Fibroblast of villous mesenchyme (primary cell): ENCODE results near the gene SLC52A3. TPM values are rescaled to one million over a fixed set of nuclear protein-coding genes. Genes with fewer than 3 reads are reported as not detected.
"Not testable (repeated sequence)": the region's sequence is repeated elsewhere in the genome, so short reads cannot be mapped to it uniquely, and the experiment has no call there.

Experiments used
- DNase-seq: peaks from one replicate; pipeline ENCODE4 v3.0.0-alpha.2; 2010; ENCODE audit warnings: low read depth
- H3K4me3 ChIP-seq: 2 replicates; pipeline ENCODE4 v1.5.1; 2011; ENCODE audit warnings: low read depth, mild to moderate bottlenecking, low read length
- total RNA-seq: library from RNA; depleted of rRNA; stranded (reverse); fragments of >200 nt; gene quantifications from 2 replicates; pipeline ENCODE4 v1.2.3, GENCODE V29; 2012
- TF ChIP-seq, protein P1 (sequence below): IDR thresholded peaks from 2 replicates; pipeline ENCODE4 v1.5.1; 2012; ENCODE audit warnings: low read depth, mild to moderate bottlenecking, low read length; ENCODE audit not compliant: insufficient read depth

The SLC52A3 gene
- not detected in 2 replicates for total RNA-seq

GRCh38 chr20:768426-768978 lies at the start of gene SLC52A3:
Gene SLC52A3 (minus strand): TSS chr20:768500. CDS start chr20:765774, 2,726 bp downstream.
- no peak within 1 kb of the TSS for H3K4me3 ChIP-seq
- TF ChIP-seq, protein P1, sequence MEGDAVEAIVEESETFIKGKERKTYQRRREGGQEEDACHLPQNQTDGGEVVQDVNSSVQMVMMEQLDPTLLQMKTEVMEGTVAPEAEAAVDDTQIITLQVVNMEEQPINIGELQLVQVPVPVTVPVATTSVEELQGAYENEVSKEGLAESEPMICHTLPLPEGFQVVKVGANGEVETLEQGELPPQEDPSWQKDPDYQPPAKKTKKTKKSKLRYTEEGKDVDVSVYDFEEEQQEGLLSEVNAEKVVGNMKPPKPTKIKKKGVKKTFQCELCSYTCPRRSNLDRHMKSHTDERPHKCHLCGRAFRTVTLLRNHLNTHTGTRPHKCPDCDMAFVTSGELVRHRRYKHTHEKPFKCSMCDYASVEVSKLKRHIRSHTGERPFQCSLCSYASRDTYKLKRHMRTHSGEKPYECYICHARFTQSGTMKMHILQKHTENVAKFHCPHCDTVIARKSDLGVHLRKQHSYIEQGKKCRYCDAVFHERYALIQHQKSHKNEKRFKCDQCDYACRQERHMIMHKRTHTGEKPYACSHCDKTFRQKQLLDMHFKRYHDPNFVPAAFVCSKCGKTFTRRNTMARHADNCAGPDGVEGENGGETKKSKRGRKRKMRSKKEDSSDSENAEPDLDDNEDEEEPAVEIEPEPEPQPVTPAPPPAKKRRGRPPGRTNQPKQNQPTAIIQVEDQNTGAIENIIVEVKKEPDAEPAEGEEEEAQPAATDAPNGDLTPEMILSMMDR: peak; percentile 22
- DNase-seq: no peak

DNA sequence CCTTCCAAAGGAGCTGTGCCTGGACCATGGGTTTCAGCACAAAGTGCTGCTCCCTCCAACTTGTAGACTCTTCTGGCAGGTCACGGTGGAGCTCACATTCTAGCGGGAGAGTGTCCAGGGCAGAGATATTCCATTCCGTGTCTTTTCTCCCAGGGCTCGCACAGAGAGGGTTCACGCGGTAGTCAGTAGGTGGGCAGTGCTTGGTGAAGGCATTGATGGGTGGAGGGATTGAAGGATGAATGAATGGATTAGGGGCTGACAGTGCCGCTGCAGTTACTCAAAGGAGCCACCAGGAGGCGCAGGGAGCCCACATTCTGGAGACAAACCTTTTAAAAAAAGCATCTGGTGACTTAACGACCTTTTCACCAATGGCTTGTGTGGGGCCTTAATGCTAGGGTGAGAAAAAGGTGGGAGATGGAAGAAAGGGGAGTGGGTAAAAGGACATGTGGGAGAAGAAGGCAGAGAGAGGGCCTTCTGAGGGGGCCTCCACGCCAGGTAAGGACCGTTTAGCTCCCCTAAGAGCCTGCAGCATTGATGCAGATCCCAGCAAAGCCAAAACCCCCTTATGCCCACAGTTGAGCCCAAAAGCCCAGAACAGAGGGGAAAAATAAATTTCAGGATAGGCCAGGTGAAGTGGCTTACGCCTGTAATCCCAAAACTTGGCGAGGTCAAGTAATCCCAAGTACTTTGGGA lies 47.8 kb upstream of the SLC52A3 start:
- peak; percentile 55 for DNase-seq
- H3K4me3 ChIP-seq: no peak overlapping the region
- TF ChIP-seq, protein P1: peak; percentile 99

DNA sequence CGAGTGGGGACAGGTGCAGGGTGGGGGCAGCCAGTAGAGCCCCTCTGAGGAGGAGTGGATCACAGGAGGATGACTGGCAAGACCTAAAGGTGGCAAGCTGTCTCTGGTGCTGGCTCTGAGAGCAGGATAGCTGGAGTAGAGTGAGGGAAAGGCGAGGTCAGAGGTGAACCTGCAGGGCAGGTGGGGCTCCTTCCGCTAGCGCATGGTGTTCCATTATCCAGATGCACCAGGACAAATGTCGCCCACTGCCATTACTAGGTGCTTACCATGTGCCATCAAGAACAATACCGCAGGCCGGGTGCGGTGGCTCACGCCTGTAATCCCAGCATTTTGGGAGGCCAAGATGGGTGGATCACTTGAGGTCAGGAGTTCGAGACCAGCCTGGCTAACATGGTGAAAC lies 46.9 kb upstream of the SLC52A3 start:
- DNase-seq: no peak
- TF ChIP-seq, protein P1: no peak
- H3K4me3 ChIP-seq: no peak overlapping the region

GRCh38 chr20:813390-813789 lies 45.1 kb upstream of the SLC52A3 start:
- TF ChIP-seq, protein P1: no peak
- DNase-seq: no peak
- H3K4me3 ChIP-seq: no peak overlapping the region

DNA sequence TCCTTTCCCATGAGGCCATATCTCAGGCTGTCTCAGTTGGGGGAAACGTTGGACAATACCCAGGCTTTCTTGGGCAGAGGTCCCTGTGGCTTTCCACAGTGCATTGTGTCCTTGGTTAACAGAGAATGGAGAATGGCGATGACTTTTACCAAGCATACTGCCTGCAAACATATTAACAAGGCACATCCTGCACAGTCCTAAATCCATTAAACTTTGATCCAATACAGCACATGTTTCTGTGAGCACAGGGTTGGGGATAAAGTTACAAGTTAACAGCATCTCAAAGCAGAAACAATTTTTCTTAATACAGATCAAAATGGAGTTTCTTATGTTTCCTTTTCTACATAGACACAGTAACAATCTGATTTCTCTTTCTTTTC lies 44.1 kb upstream of the SLC52A3 start:
- H3K4me3 ChIP-seq, DNase-seq: not testable (repeated sequence)

- not testable (repeated sequence) for H3K4me3 ChIP-seq, DNase-seq
These were observed 43.6 kb upstream of the SLC52A3 start for GRCh38 chr20:811776-812434.

GRCh38 chr20:805713-806112 lies 37.4 kb upstream of the SLC52A3 start:
- TF ChIP-seq, protein P1: no peak
- H3K4me3 ChIP-seq: no peak overlapping the region
- DNase-seq: peak; percentile 23
